ENCODE data around the gene TMTC3. TPM values are rescaled to one million over a fixed set of nuclear protein-coding genes. Genes with fewer than 3 reads are reported as not detected.

Gene TMTC3
- total and polyA plus RNA-seq, 8 donors = 23.2 to 34.4 (median 26.1) TPM

- Histone ChIP-seq H3K4me1 (peaks cover 0 to 4% of the 10 kb centered on the region in 2 donors), H3K9me3 (no peaks in the 10 kb centered on the region), H3K4me3 (no peak overlapping the region), H3K27me3 (no peaks in the 10 kb centered on the region), H3K36me3 (peaks cover 0 to 15% of the 10 kb centered on the region in 2 donors), H3K27ac (no peak overlapping the region)
- no peak for ATAC-seq
- DNase-seq = no peak
- intact Hi-C loops (cut with DNase I) = no loop called here
- TF ChIP-seq CTCF (IDR thresholded peaks at IDR 0.05) = no peak
Observed at GRCh38 chr12:88156075-88156654, 14.1 kb downstream of the TMTC3 start.

- Histone ChIP-seq H3K27ac (no peak overlapping the region), H3K9me3 (no peaks in the 10 kb centered on the region), H3K4me1 (no peaks in the 10 kb centered on the region), H3K27me3 (no peaks in the 10 kb centered on the region), H3K4me3 (no peak overlapping the region), H3K36me3 (peaks cover 0 to 47% of the 10 kb centered on the region in 2 donors)
- ATAC-seq (no peak), DNase-seq (no peak)
- intact Hi-C loops (cut with DNase I) = no loop called here
- no peak for TF ChIP-seq CTCF (IDR thresholded peaks at IDR 0.05)
Observed at GRCh38 chr12:88163371-88163770, 21.3 kb downstream of the TMTC3 start.

GRCh38 chr12:88166179-88166578 lies 24.1 kb downstream of the TMTC3 start:
- no peak for TF ChIP-seq CTCF (IDR thresholded peaks at IDR 0.05)
- Histone ChIP-seq H3K27ac (no peak overlapping the region), H3K27me3 (no peaks in the 10 kb centered on the region), H3K36me3 (peaks cover 0 to 39% of the 10 kb centered on the region in 2 donors), H3K4me1 (no peaks in the 10 kb centered on the region), H3K4me3 (no peak overlapping the region), H3K9me3 (no peaks in the 10 kb centered on the region)
- intact Hi-C loops (cut with DNase I) = no loop called here
- DNase-seq (no peak), ATAC-seq (no peak)

GRCh38 chr12:88167384-88167783 lies 25.3 kb downstream of the TMTC3 start:
- no peak for ATAC-seq

More at GRCh38 chr12:88167384-88167783, 25.3 kb downstream of the TMTC3 start:
- no peak for DNase-seq
- no peak for TF ChIP-seq CTCF (IDR thresholded peaks at IDR 0.05)
- no peaks in the 10 kb centered on the region for H3K4me1 ChIP-seq
- no peak overlapping the region for H3K4me3 ChIP-seq
- H3K9me3 ChIP-seq = no peaks in the 10 kb centered on the region
- intact Hi-C loops (cut with DNase I) = no loop called here
- no peak overlapping the region for H3K27ac ChIP-seq
- H3K27me3 ChIP-seq = no peaks in the 10 kb centered on the region
- peaks cover 0 to 39% of the 10 kb centered on the region in 2 donors for H3K36me3 ChIP-seq
